H1 (cell line): ENCODE results near the gene COQ2. TPM values are rescaled to one million over a fixed set of nuclear protein-coding genes. Genes with fewer than 3 reads are reported as not detected.

ENCODE experiments used
- CTCF ChIA-PET: fragments of 300-600 bp; sonication (Branson Sonifier 250); formaldehyde crosslinking; loops from one replicate; lab custom pipeline; 2021; ENCODE audit not compliant: partially characterized antibody; lab: Charles Lee
- POLR2A ChIA-PET: fragments of 300-600 bp; sonication (Branson Sonifier 250); formaldehyde crosslinking; loops from one replicate; lab custom pipeline; 2021; ENCODE audit warnings: inconsistent platforms; ENCODE audit not compliant: partially characterized antibody; lab: Charles Lee
- DNase-seq, 2 experiments: peaks; one replicate each; pipeline versions ENCODE4 v3.0.0 to v3.0.0-alpha.2; 2010 to 2022; ENCODE audit warnings: low spot score in 2 of 2, low read depth in 1 of 2, mixed read lengths in 1 of 2
- FAIRE-seq: peaks from 2 replicates; lab custom pipeline; 2011; peaks lifted over from hg19 to GRCh38; lab: Jason Lieb, UNC
- H2AFZ ChIP-seq: 2 replicates; pipeline ENCODE4 v1.8.1; 2012; ENCODE audit warnings: low read length, inconsistent platforms
- H2AK5ac ChIP-seq: 2 replicates; pipeline ENCODE4 v1.6.1; 2013; ENCODE audit warnings: low read depth, low read length
- H2BK120ac ChIP-seq: replicated peaks from 2 replicates; pipeline ENCODE3; 2013; ENCODE audit warnings: low read depth, low read length, inconsistent platforms
- H2BK12ac ChIP-seq: 2 replicates; pipeline ENCODE4 v1.6.1; 2013; ENCODE audit warnings: low read depth, low read length
- H2BK15ac ChIP-seq: 2 replicates; pipeline ENCODE4 v1.6.1; 2013; ENCODE audit warnings: low read length
- H2BK20ac ChIP-seq: 2 replicates; pipeline ENCODE4 v1.6.1; 2013; ENCODE audit warnings: low read length
- H2BK5ac ChIP-seq: 2 replicates; pipeline ENCODE4 v1.6.1; 2013; ENCODE audit warnings: low read depth, low read length
- H3K14ac ChIP-seq: 2 replicates; pipeline ENCODE4 v1.6.1; 2013; ENCODE audit warnings: inconsistent platforms; ENCODE audit not compliant: insufficient read length
- H3K18ac ChIP-seq: 2 replicates; pipeline ENCODE4 v1.6.1; 2013; ENCODE audit warnings: low read length; ENCODE audit errors: extremely low read depth
- H3K23ac ChIP-seq: 2 replicates; pipeline ENCODE4 v1.6.1; 2013; ENCODE audit warnings: inconsistent platforms; ENCODE audit not compliant: insufficient read length
- H3K23me2 ChIP-seq: 2 replicates; pipeline ENCODE4 v1.6.1; 2013; ENCODE audit warnings: low read depth, low read length
- H3K27ac ChIP-seq: 2 replicates; pipeline ENCODE4 v1.6.1; 2011; ENCODE audit warnings: low read depth, low read length, inconsistent platforms
- H3K27me3 ChIP-seq, 4 experiments: replicated peaks in 1 of 4; 1 replicate in 1 of 4; 2 replicates in 3 of 4; pipeline versions ENCODE4 v1.6.1 to v1.8.1; 2011 to 2013; ENCODE audit warnings: low read length in 3 of 4, mild to moderate bottlenecking in 3 of 4, inconsistent platforms in 2 of 4, mixed read lengths in 2 of 4, moderate library complexity in 1 of 4; ENCODE audit not compliant: control insufficient read depth in 3 of 4, insufficient read depth in 3 of 4; ENCODE audit errors: extremely low read depth in 1 of 4
- H3K36me3 ChIP-seq, 4 experiments: 2 replicates each; pipeline versions ENCODE4 v1.6.1 to v1.8.1; 2011 to 2013; ENCODE audit warnings: mild to moderate bottlenecking in 4 of 4, low read length in 3 of 4, moderate library complexity in 2 of 4, control low read depth in 1 of 4, inconsistent platforms in 1 of 4; ENCODE audit not compliant: insufficient read depth in 4 of 4, control insufficient read depth in 2 of 4
- H3K4ac ChIP-seq: replicated peaks from 2 replicates; pipeline ENCODE3; 2013; ENCODE audit warnings: low read length, low read depth, mixed read lengths, inconsistent platforms; ENCODE audit not compliant: insufficient read length
- H3K4me1 ChIP-seq, 4 experiments: replicated peaks in 1 of 4; 1 replicate in 1 of 4; 2 replicates in 3 of 4; pipeline versions ENCODE4 v1.6.1 to v1.8.1; 2011 to 2013; ENCODE audit warnings: low read length in 3 of 4, inconsistent platforms in 2 of 4, mixed read lengths in 1 of 4; ENCODE audit not compliant: insufficient read depth in 4 of 4, control insufficient read depth in 3 of 4
- H3K4me2 ChIP-seq, 2 experiments: 2 replicates each; pipeline versions ENCODE4 v1.6.1 to v1.8.1; 2011 to 2013; ENCODE audit warnings: low read depth in 2 of 2, low read length in 2 of 2, control low read depth in 1 of 2, inconsistent platforms in 1 of 2, mild to moderate bottlenecking in 1 of 2; ENCODE audit not compliant: insufficient read depth in 1 of 2
- H3K4me3 ChIP-seq, 4 experiments: fragments of 200-600, 300-600 bp in 1 of 4; sonication (generic), shearing (Covaris generic), sonication (Bioruptor Twin) in 1 of 4; 2 replicates each; pipeline versions ENCODE4 v1.5.1 to v1.8.1; 2011 to 2016; ENCODE audit warnings: low read length in 4 of 4, low read depth in 3 of 4, control low read depth in 2 of 4, inconsistent platforms in 2 of 4, mild to moderate bottlenecking in 2 of 4, mixed read lengths in 1 of 4, moderate library complexity in 1 of 4; ENCODE audit not compliant: insufficient read depth in 2 of 4; ENCODE audit errors: extremely low read depth in 1 of 4
- H3K56ac ChIP-seq: replicated peaks from 2 replicates; pipeline ENCODE3; 2013; ENCODE audit warnings: low read depth, mild to moderate bottlenecking, mixed read lengths, low read length, inconsistent platforms; ENCODE audit not compliant: insufficient read length
- H3K79me1 ChIP-seq: 2 replicates; pipeline ENCODE4 v1.6.1; 2013; ENCODE audit warnings: low read depth, low read length, control low read depth
- H3K79me2 ChIP-seq, 2 experiments: 2 replicates each; pipeline versions ENCODE4 v1.6.1 to v1.8.1; 2012 to 2013; ENCODE audit warnings: low read length in 2 of 2, mild to moderate bottlenecking in 2 of 2, inconsistent platforms in 1 of 2; ENCODE audit not compliant: insufficient read depth in 2 of 2, control insufficient read depth in 1 of 2
- H3K9ac ChIP-seq, 4 experiments: replicated peaks in 1 of 4; 1 replicate in 1 of 4; 2 replicates in 3 of 4; pipeline versions ENCODE4 v1.6.1 to v1.8.1; 2011 to 2013; ENCODE audit warnings: low read depth in 3 of 4, low read length in 3 of 4, control low read depth in 2 of 4, mild to moderate bottlenecking in 2 of 4, moderate library complexity in 2 of 4, inconsistent platforms in 1 of 4; ENCODE audit errors: extremely low read depth in 1 of 4
- H3K9me3 ChIP-seq, 2 experiments: 2 replicates each; pipeline versions ENCODE4 v1.6.1 to v1.8.1; 2012 to 2013; ENCODE audit warnings: mild to moderate bottlenecking in 2 of 2, moderate library complexity in 2 of 2, control low read depth in 1 of 2, inconsistent platforms in 1 of 2, low read depth in 1 of 2, low read length in 1 of 2, mixed read lengths in 1 of 2; ENCODE audit not compliant: insufficient read depth in 2 of 2
- H4K20me1 ChIP-seq, 2 experiments: replicated peaks in 1 of 2; 2 replicates each; pipeline versions ENCODE3 to v1.8.1; 2011 to 2013; ENCODE audit warnings: inconsistent platforms in 2 of 2, low read length in 2 of 2, mild to moderate bottlenecking in 1 of 2; ENCODE audit not compliant: insufficient read depth in 2 of 2, control insufficient read depth in 1 of 2
- H4K5ac ChIP-seq: 2 replicates; pipeline ENCODE4 v1.6.1; 2013; ENCODE audit warnings: low read length, low read depth, mixed read lengths, inconsistent platforms; ENCODE audit not compliant: insufficient read length
- H4K8ac ChIP-seq: 2 replicates; pipeline ENCODE4 v1.8.0; 2013; ENCODE audit warnings: mild to moderate bottlenecking, moderate library complexity, low read length, inconsistent platforms; ENCODE audit not compliant: insufficient read depth; ENCODE audit errors: extremely low read depth
- H4K91ac ChIP-seq: replicated peaks from 2 replicates; pipeline ENCODE3; 2013; ENCODE audit warnings: low read length, mixed read lengths, inconsistent platforms; ENCODE audit not compliant: insufficient read length
- CBX8 ChIP-seq: fragments of 300-800, 300-1000 bp; sonication (generic); IDR thresholded peaks from 2 replicates; pipeline ENCODE4 v1.7.1; 2016; ENCODE audit warnings: low read depth, low read length, borderline replicate concordance
- CHD1 ChIP-seq: IDR thresholded peaks from 2 replicates; pipeline ENCODE4 v1.6.1; 2012; ENCODE audit warnings: low read depth, low read length, improper control_type of control experiment
- CHD2 ChIP-seq: IDR thresholded peaks from 2 replicates; pipeline ENCODE4 v1.6.1; 2012; ENCODE audit warnings: low read length, improper control_type of control experiment
- GTF2F1 ChIP-seq: IDR thresholded peaks from 2 replicates; pipeline ENCODE4 v1.6.1; 2012; ENCODE audit warnings: low read depth, low read length, improper control_type of control experiment, borderline replicate concordance
- JUN ChIP-seq: IDR thresholded peaks from 2 replicates; pipeline ENCODE4 v1.6.1; 2011; ENCODE audit warnings: low read depth, mild to moderate bottlenecking, improper control_type of control experiment, low read length
- JUND ChIP-seq: IDR thresholded peaks from 2 replicates; pipeline ENCODE4 v1.6.1; 2011; ENCODE audit warnings: mild to moderate bottlenecking, improper control_type of control experiment, low read length
- POLR2A ChIP-seq, 2 experiments: IDR thresholded peaks; 1 replicate in 1 of 2; 2 replicates in 1 of 2; pipeline ENCODE4 v1.6.1; 2011; ENCODE audit warnings: low read depth in 2 of 2, low read length in 2 of 2, mild to moderate bottlenecking in 2 of 2; ENCODE audit errors: control extremely low read depth in 1 of 2
- POLR2AphosphoS5 ChIP-seq: IDR thresholded peaks from 2 replicates; pipeline ENCODE4 v1.6.1; 2011; ENCODE audit warnings: low read depth, low read length
- RBBP5 ChIP-seq: IDR thresholded peaks from 2 replicates; pipeline ENCODE4 v1.7.1; 2012; ENCODE audit warnings: low read depth, mild to moderate bottlenecking, inconsistent platforms, low read length, moderate library complexity, borderline replicate concordance
- SIN3A ChIP-seq, 2 experiments: IDR thresholded peaks in 1 of 2; conservative IDR thresholded peaks in 1 of 2; 2 replicates each; pipeline ENCODE4 v1.6.1; 2011 to 2012; ENCODE audit warnings: low read length in 2 of 2, improper control_type of control experiment in 1 of 2, low read depth in 1 of 2, mild to moderate bottlenecking in 1 of 2
- SP2 ChIP-seq: IDR thresholded peaks from 2 replicates; pipeline ENCODE4 v1.6.1; 2012; ENCODE audit warnings: mild to moderate bottlenecking, low read length, inconsistent platforms
- SUZ12 ChIP-seq: fragments of 200-600 bp; sonication (generic); IDR thresholded peaks from 2 replicates; pipeline ENCODE4 v1.6.1; 2012; ENCODE audit warnings: mild to moderate bottlenecking, inconsistent platforms, low read length, moderate library complexity, mixed read lengths
- WGBS, 2 experiments: shearing (Covaris generic) in 1 of 2; methylation state at CpG; one replicate each; pipeline versions ENCODE4 v1.1.6 to v1.1.7; 2013 to 2015; ENCODE audit warnings: low lambda C conversion rate in 2 of 2, mixed read lengths in 2 of 2, inconsistent platforms in 1 of 2, low coverage in 1 of 2, missing lambda C conversion rate in 1 of 2; ENCODE audit not compliant: insufficient replicate concordance in 2 of 2, insufficient coverage in 1 of 2, insufficient read length in 1 of 2; ENCODE audit errors: extremely low coverage in 1 of 2, missing lambda C conversion rate in 1 of 2; 5-methylcytosine and 5-hydroxymethylcytosine counted together
- polyA plus RNA-seq, 7 experiments: library from polyadenylated mRNA; depleted of rRNA in 3 of 7; stranded (reverse) in 5 of 7; unstranded in 2 of 7; fragments of >200 nt in 5 of 7; fragments of 200-250 nt in 2 of 7; gene quantifications; 1 replicate in 5 of 7; 2 replicates in 1 of 7; 4 replicates in 1 of 7; pipeline versions ENCODE4 v1.2.1 to v1.2.3, GENCODE V29; 2011 to 2013; ENCODE audit warnings: missing spikeins in 2 of 7, mixed read lengths in 2 of 7
- total RNA-seq: library from RNA; stranded (reverse); fragmentation: NEBNext Ultra II Directional; extraction: Animal tissue kit (Norgen Biotek cat#: 25700); gene quantifications from 2 replicates; pipeline ENCODE4 v1.2.1, GENCODE V29; 2021
- TF ChIP-seq, protein P1 (sequence below): IDR thresholded peaks from 2 replicates; pipeline ENCODE4 v1.6.1; 2011; ENCODE audit warnings: low read length, improper control_type of control experiment

COQ2 gene
- total and polyA plus RNA-seq, 2 of the 8 experiments (the other 6 are each of a cell fraction or from before 2014, with no cell fraction given), result 21.5 to 22.9 TPM

DNA sequence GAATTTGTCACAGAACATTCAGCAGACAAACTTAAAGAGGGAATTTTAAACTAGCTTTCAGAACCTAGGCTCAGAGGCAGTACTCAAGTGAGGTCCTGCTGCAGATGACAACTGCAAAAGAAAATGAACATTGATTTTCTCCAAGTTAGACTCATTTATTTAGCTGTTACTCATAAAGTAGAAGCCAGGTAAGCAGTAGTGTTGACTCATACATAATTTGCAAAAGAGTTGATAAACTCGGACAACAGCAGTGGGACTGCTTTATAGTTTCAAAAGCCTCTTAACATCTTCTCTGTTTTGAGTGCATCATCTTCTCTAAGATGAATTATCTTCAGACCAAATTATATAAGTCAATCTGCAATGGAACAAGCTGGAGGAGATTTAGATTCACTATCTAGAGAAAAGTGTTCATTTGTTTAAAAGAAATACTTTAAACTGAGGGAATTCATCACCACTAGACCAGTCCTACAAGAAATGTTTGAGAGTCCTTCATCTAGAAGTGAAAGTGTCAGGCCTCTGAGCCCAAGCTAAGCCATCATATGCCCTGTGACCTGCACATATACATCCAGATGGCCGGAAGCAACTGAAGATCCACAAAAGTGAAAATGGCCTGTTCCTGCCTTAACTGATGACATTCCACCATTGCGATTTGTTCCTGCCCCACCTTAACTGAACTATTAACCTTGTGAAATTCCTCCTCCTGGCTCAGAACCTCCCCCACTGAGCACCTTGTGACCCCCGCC, 49.5 kb downstream of the COQ2 start:
- H3K27me3 ChIP-seq, result no peaks in the 10 kb centered on the region
- H3K9me3 ChIP-seq, result no peaks in the 10 kb centered on the region
- no peaks in the 10 kb centered on the region for H3K79me1 ChIP-seq
- H3K4me1 ChIP-seq, result no peaks in the 10 kb centered on the region
- H3K23ac ChIP-seq, result no peak overlapping the region
- no peaks in the 10 kb centered on the region for H3K79me2 ChIP-seq
- no peaks in the 10 kb centered on the region for H3K23me2 ChIP-seq
- no peak overlapping the region for H3K4me2 ChIP-seq
- H4K5ac ChIP-seq, result no peak overlapping the region
- H2BK12ac ChIP-seq, result no peak overlapping the region
- H4K91ac ChIP-seq, result no peak overlapping the region
- no peak overlapping the region for H2AK5ac ChIP-seq
- no peak overlapping the region for H2BK15ac ChIP-seq
- H3K56ac ChIP-seq, result no peak overlapping the region
- ChIA-PET POLR2A (interaction anchor here (0.9 to 1.2 kb wide), 2 partner anchors 16 to 23 kb away, joined by 3 read pairs; no protein-coding TSS in a partner anchor), CTCF (interaction anchor here (1.1 to 2.2 kb wide), 3 partner anchors 14 to 18 kb away, joined by 3 to 9 read pairs (median 3); no protein-coding TSS in a partner anchor)
- no peak overlapping the region for H3K14ac ChIP-seq
- H4K8ac ChIP-seq, result no peak overlapping the region
- no peak overlapping the region for H3K4ac ChIP-seq
- H4K20me1 ChIP-seq, result no peaks in the 10 kb centered on the region
- no peak overlapping the region for H3K18ac ChIP-seq
- no peak overlapping the region for H2BK120ac ChIP-seq
- H3K36me3 ChIP-seq, result no peaks in the 10 kb centered on the region
- no peak overlapping the region for H2BK20ac ChIP-seq
- H2AFZ ChIP-seq, result no peak overlapping the region; the same call in 1 of the 2 replicates
- no peak overlapping the region for H3K27ac ChIP-seq
- WGBS, 2 experiments, result 85% methylated on average over 4 of the region's 4 CpGs; no CpG with 5 or more reads in 1 of the 2 experiments
- no peak for FAIRE-seq
- no peak overlapping the region for H2BK5ac ChIP-seq
- no peak overlapping the region for H3K9ac ChIP-seq
- DNase-seq, result no peak
- no peak overlapping the region for H3K4me3 ChIP-seq
- TF ChIP-seq POLR2AphosphoS5 (no peak), SIN3A (conservative IDR thresholded peaks at IDR 0.05 in 1 of 2, IDR thresholded peaks at IDR 0.05 in 1 of 2; ENCODE audit: low read depth in 1 of 2, low read length in 2 of 2) (no peak), SP2 (no peak), CBX8 (no peak), CHD2 (no peak), GTF2F1 (no peak), JUND (no peak), CHD1 (no peak), JUN (no peak), RBBP5 (no peak), POLR2A (IDR thresholded peaks at IDR 0.05; ENCODE audit: control extremely low read depth in 1 of 2, low read depth in 2 of 2, low read length in 2 of 2) (no peak), SUZ12 (no peak)
- TF ChIP-seq, protein P1, sequence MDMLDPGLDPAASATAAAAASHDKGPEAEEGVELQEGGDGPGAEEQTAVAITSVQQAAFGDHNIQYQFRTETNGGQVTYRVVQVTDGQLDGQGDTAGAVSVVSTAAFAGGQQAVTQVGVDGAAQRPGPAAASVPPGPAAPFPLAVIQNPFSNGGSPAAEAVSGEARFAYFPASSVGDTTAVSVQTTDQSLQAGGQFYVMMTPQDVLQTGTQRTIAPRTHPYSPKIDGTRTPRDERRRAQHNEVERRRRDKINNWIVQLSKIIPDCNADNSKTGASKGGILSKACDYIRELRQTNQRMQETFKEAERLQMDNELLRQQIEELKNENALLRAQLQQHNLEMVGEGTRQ, result no peak
